ENCODE results near the gene SH3RF3. TPM values are rescaled to one million over a fixed set of nuclear protein-coding genes. Genes with fewer than 3 reads are reported as not detected.

Gene SH3RF3
- polyA plus RNA-seq, 1 donor (not counting 4 experiments of a cell fraction or from before 2014, with no cell fraction given): 0.08 TPM

GRCh38 chr2:109348190-109348589 is 219.2 kb downstream of the SH3RF3 start:
- dilution Hi-C loops (cut with MboI; ENCODE audit: extremely low pct_ligation_motif_present, low sequenced_read_pairs): no loop called here
- no peak overlapping the region for H3K27ac ChIP-seq (ENCODE audit: control insufficient read depth, insufficient read depth, low read length)
- no peaks in the 10 kb centered on the region for H3K36me3 ChIP-seq (ENCODE audit: control insufficient read depth in 2 of 2, extremely low read depth in 1 of 2, insufficient read depth in 2 of 2, low read length in 2 of 2)

GRCh38 chr2:109348671-109349502 is 219.9 kb downstream of the SH3RF3 start:
- Histone ChIP-seq H3K4me3 (ENCODE audit: control insufficient read depth in 2 of 3, extremely low read depth in 1 of 3, insufficient read depth in 2 of 3, low read depth in 1 of 3, low read length in 3 of 3) (no peak overlapping the region), H2AFZ (ENCODE audit: control insufficient read depth, low read length) (no peak overlapping the region), H3K36me3 (ENCODE audit: control insufficient read depth in 2 of 2, extremely low read depth in 1 of 2, insufficient read depth in 2 of 2, low read length in 2 of 2) (no peaks in the 10 kb centered on the region), H3K9me1 (ENCODE audit: control insufficient read depth, extremely low read depth, insufficient read depth, low read length) (no peaks in the 10 kb centered on the region), H3K9me3 (ENCODE audit: control insufficient read depth, low read depth, low read length) (no peaks in the 10 kb centered on the region), H3K4me2 (ENCODE audit: control insufficient read depth, extremely low read depth, insufficient read depth, low read depth, low read length) (no peak overlapping the region), H4K20me1 (ENCODE audit: control insufficient read depth, extremely low read depth, insufficient read depth, low read length) (no peaks in the 10 kb centered on the region), H3K79me2 (ENCODE audit: control insufficient read depth, insufficient read depth, low read length) (no peaks in the 10 kb centered on the region), H3K4me1 (ENCODE audit: control insufficient read depth, extremely low read depth, insufficient read depth, low read length) (peaks cover 14% of the 10 kb centered on the region), H3K9ac (ENCODE audit: control insufficient read depth, extremely low read depth, insufficient read depth, low read length) (no peak overlapping the region), H3K27ac (ENCODE audit: control insufficient read depth, insufficient read depth, low read length) (no peak overlapping the region), H3K27me3 (ENCODE audit: control insufficient read depth, extremely low read depth, insufficient read depth, low read length) (peaks cover 34% of the 10 kb centered on the region)
- DNase-seq (ENCODE audit: low read depth, low spot score) (no peak), FAIRE-seq (no peak)
- TF ChIP-seq CTCF (optimal IDR thresholded peaks at IDR 0.05 in 1 of 3, IDR thresholded peaks at IDR 0.05 in 1 of 3, conservative IDR thresholded peaks at IDR 0.05 in 1 of 3; ENCODE audit: extremely low read depth in 1 of 3, insufficient read depth in 2 of 3, low read length in 3 of 3): no peak
- dilution Hi-C loops (cut with MboI; ENCODE audit: extremely low pct_ligation_motif_present, low sequenced_read_pairs): no loop called here

More at GRCh38 chr2:109348190-109348589, 219.2 kb downstream of the SH3RF3 start:
- Histone ChIP-seq H2AFZ (ENCODE audit: control insufficient read depth, low read length) (no peak overlapping the region), H3K4me3 (ENCODE audit: control insufficient read depth in 2 of 3, extremely low read depth in 1 of 3, insufficient read depth in 2 of 3, low read depth in 1 of 3, low read length in 3 of 3) (no peak overlapping the region), H3K9ac (ENCODE audit: control insufficient read depth, extremely low read depth, insufficient read depth, low read length) (no peak overlapping the region), H4K20me1 (ENCODE audit: control insufficient read depth, extremely low read depth, insufficient read depth, low read length) (no peaks in the 10 kb centered on the region), H3K9me3 (ENCODE audit: control insufficient read depth, low read depth, low read length) (no peaks in the 10 kb centered on the region), H3K9me1 (ENCODE audit: control insufficient read depth, extremely low read depth, insufficient read depth, low read length) (no peaks in the 10 kb centered on the region), H3K27me3 (ENCODE audit: control insufficient read depth, extremely low read depth, insufficient read depth, low read length) (peaks cover 27% of the 10 kb centered on the region), H3K4me1 (ENCODE audit: control insufficient read depth, extremely low read depth, insufficient read depth, low read length) (peaks cover 14% of the 10 kb centered on the region), H3K79me2 (ENCODE audit: control insufficient read depth, insufficient read depth, low read length) (no peaks in the 10 kb centered on the region), H3K4me2 (ENCODE audit: control insufficient read depth, extremely low read depth, insufficient read depth, low read depth, low read length) (no peak overlapping the region)
- TF ChIP-seq CTCF (optimal IDR thresholded peaks at IDR 0.05 in 1 of 3, IDR thresholded peaks at IDR 0.05 in 1 of 3, conservative IDR thresholded peaks at IDR 0.05 in 1 of 3; ENCODE audit: extremely low read depth in 1 of 3, insufficient read depth in 2 of 3, low read length in 3 of 3) (no peak), EZH2 (IDR thresholded peaks at IDR 0.05; ENCODE audit: low read length) (no peak)
- DNase-seq (ENCODE audit: low read depth, low spot score): no peak
- no peak for FAIRE-seq

All from keratinocyte (primary cell).